Measurements from ENCODE around the gene KLHDC10. TPM values are rescaled to one million over a fixed set of nuclear protein-coding genes. Genes with fewer than 3 reads are reported as not detected.

The KLHDC10 gene
- total and polyA plus RNA-seq, 2 experiments from 2014 or later: 5.5 to 14.7 TPM

GRCh38 chr7:130140551-130141160 lies 70.3 kb downstream of the KLHDC10 start:
- Mint-ChIP-seq H3K27ac (peak overlapping the region; percentile 62; the same call in 1 of the 2 replicates), H3K4me1 (peaks cover 32% of the 10 kb centered on the region), H3K27me3 (ENCODE audit: insufficient read depth, low read depth, poor library complexity) (peaks cover 11% of the 10 kb centered on the region), H3K36me3 (ENCODE audit: low read depth) (peaks cover 3% of the 10 kb centered on the region; the same call in 2 of the 3 replicates), H3K9me3 (no peaks in the 10 kb centered on the region), H3K4me3 (peak overlapping the region; percentile 71)
- Histone ChIP-seq H3K4me1 (ENCODE audit: insufficient read depth) (peaks cover 5% of the 10 kb centered on the region; the same call in 1 of the 2 replicates), H3K27me3 (ENCODE audit: insufficient read depth) (peaks cover 22% of the 10 kb centered on the region), H3K79me2 (replicated peaks; ENCODE audit: insufficient read depth) (no peaks in the 10 kb centered on the region), H3K4me3 (peak overlapping the region; percentile 68), H2AFZ (peak overlapping the region; percentile 95), H3K27ac (ENCODE audit: low read depth) (no peak overlapping the region), H3K36me3 (ENCODE audit: insufficient read depth) (no peaks in the 10 kb centered on the region), H4K20me1 (replicated peaks; ENCODE audit: insufficient read depth) (no peaks in the 10 kb centered on the region), H3K9me2 (ENCODE audit: insufficient read depth) (no peaks in the 10 kb centered on the region), H3F3A (replicated peaks; ENCODE audit: low read depth) (0 out of 2 replicates have a peak, but pooled peaks cover 3% of the 10 kb centered on the region), H3K4me2 (peak overlapping the region; percentile 90)
- DNase-seq (ENCODE audit: low spot score) (peak; percentile 54), ATAC-seq (peak; percentile 25)
- no peak for TF ChIP-seq NANOG (IDR thresholded peaks at IDR 0.05; ENCODE audit: borderline replicate concordance)
- no peak for TF ChIP-seq STAT1 (IDR thresholded peaks at IDR 0.05; ENCODE audit: unreplicated experiment)
- TF ChIP-seq EZH2 (IDR thresholded peaks at IDR 0.05; ENCODE audit: low read depth, unreplicated experiment): peak; percentile 32
- no peak for TF ChIP-seq ZNF114 (CRISPR knock-in tag; IDR thresholded peaks at IDR 0.05)
- TF ChIP-seq, protein P1, sequence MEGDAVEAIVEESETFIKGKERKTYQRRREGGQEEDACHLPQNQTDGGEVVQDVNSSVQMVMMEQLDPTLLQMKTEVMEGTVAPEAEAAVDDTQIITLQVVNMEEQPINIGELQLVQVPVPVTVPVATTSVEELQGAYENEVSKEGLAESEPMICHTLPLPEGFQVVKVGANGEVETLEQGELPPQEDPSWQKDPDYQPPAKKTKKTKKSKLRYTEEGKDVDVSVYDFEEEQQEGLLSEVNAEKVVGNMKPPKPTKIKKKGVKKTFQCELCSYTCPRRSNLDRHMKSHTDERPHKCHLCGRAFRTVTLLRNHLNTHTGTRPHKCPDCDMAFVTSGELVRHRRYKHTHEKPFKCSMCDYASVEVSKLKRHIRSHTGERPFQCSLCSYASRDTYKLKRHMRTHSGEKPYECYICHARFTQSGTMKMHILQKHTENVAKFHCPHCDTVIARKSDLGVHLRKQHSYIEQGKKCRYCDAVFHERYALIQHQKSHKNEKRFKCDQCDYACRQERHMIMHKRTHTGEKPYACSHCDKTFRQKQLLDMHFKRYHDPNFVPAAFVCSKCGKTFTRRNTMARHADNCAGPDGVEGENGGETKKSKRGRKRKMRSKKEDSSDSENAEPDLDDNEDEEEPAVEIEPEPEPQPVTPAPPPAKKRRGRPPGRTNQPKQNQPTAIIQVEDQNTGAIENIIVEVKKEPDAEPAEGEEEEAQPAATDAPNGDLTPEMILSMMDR (conservative IDR thresholded peaks at IDR 0.05; ENCODE audit: low read depth in 2 of 2): no peak
- TF ChIP-seq, protein P2, sequence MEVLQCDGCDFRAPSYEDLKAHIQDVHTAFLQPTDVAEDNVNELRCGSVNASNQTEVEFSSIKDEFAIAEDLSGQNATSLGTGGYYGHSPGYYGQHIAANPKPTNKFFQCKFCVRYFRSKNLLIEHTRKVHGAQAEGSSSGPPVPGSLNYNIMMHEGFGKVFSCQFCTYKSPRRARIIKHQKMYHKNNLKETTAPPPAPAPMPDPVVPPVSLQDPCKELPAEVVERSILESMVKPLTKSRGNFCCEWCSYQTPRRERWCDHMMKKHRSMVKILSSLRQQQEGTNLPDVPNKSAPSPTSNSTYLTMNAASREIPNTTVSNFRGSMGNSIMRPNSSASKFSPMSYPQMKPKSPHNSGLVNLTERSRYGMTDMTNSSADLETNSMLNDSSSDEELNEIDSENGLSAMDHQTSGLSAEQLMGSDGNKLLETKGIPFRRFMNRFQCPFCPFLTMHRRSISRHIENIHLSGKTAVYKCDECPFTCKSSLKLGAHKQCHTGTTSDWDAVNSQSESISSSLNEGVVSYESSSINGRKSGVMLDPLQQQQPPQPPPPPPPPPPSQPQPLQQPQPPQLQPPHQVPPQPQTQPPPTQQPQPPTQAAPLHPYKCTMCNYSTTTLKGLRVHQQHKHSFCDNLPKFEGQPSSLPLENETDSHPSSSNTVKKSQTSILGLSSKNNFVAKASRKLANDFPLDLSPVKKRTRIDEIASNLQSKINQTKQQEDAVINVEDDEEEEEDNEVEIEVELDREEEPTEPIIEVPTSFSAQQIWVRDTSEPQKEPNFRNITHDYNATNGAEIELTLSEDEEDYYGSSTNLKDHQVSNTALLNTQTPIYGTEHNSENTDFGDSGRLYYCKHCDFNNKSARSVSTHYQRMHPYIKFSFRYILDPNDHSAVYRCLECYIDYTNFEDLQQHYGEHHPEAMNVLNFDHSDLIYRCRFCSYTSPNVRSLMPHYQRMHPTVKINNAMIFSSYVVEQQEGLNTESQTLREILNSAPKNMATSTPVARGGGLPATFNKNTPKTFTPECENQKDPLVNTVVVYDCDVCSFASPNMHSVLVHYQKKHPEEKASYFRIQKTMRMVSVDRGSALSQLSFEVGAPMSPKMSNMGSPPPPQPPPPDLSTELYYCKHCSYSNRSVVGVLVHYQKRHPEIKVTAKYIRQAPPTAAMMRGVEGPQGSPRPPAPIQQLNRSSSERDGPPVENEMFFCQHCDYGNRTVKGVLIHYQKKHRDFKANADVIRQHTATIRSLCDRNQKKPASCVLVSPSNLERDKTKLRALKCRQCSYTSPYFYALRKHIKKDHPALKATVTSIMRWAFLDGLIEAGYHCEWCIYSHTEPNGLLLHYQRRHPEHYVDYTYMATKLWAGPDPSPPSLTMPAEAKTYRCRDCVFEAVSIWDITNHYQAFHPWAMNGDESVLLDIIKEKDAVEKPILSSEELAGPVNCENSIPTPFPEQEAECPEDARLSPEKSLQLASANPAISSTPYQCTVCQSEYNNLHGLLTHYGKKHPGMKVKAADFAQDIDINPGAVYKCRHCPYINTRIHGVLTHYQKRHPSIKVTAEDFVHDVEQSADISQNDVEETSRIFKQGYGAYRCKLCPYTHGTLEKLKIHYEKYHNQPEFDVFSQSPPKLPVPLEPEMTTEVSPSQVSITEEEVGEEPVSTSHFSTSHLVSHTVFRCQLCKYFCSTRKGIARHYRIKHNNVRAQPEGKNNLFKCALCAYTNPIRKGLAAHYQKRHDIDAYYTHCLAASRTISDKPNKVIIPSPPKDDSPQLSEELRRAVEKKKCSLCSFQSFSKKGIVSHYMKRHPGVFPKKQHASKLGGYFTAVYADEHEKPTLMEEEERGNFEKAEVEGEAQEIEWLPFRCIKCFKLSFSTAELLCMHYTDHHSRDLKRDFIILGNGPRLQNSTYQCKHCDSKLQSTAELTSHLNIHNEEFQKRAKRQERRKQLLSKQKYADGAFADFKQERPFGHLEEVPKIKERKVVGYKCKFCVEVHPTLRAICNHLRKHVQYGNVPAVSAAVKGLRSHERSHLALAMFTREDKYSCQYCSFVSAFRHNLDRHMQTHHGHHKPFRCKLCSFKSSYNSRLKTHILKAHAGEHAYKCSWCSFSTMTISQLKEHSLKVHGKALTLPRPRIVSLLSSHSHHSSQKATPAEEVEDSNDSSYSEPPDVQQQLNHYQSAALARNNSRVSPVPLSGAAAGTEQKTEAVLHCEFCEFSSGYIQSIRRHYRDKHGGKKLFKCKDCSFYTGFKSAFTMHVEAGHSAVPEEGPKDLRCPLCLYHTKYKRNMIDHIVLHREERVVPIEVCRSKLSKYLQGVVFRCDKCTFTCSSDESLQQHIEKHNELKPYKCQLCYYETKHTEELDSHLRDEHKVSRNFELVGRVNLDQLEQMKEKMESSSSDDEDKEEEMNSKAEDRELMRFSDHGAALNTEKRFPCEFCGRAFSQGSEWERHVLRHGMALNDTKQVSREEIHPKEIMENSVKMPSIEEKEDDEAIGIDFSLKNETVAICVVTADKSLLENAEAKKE (CRISPR knock-in tag; IDR thresholded peaks at IDR 0.05): no peak
- TF ChIP-seq ZNF331 (CRISPR knock-in tag; IDR thresholded peaks at IDR 0.05; ENCODE audit: low read depth): no peak
